ENCODE results near the gene MBNL1.

The MBNL1 gene

GRCh38 chr3:152269831-152270734, 1.4 kb downstream of the MBNL1 start:
- TF ChIP-seq SPI1 (IDR thresholded peaks at IDR 0.05; ENCODE audit: low read depth, low read length) = no peak
- no peak for TF ChIP-seq POLR2AphosphoS5 (IDR thresholded peaks at IDR 0.05; ENCODE audit: low read depth, low read length)
- TF ChIP-seq POLR2A (IDR thresholded peaks at IDR 0.05; ENCODE audit: low read depth, low read length) = no peak
- TF ChIP-seq POU2F2 (IDR thresholded peaks at IDR 0.05; ENCODE audit: low read depth, low read length) = no peak
- FAIRE-seq (no peak), DNase-seq (ENCODE audit: insufficient read length, low spot score) (no peak)

GRCh38 chr3:152270937-152271336, 2.2 kb downstream of the MBNL1 start:
- FAIRE-seq (no peak), DNase-seq (ENCODE audit: insufficient read length, low spot score) (no peak)
- TF ChIP-seq POLR2A (IDR thresholded peaks at IDR 0.05; ENCODE audit: low read depth, low read length) (no peak), PAX5 (IDR thresholded peaks at IDR 0.05; ENCODE audit: insufficient read depth, low read length, severe bottlenecking) (no peak), SPI1 (IDR thresholded peaks at IDR 0.05; ENCODE audit: low read depth, low read length) (no peak), TAF1 (IDR thresholded peaks at IDR 0.05; ENCODE audit: low read depth, low read length) (no peak), POU2F2 (IDR thresholded peaks at IDR 0.05; ENCODE audit: low read depth, low read length) (no peak), POLR2AphosphoS5 (IDR thresholded peaks at IDR 0.05; ENCODE audit: low read depth, low read length) (no peak)

DNA sequence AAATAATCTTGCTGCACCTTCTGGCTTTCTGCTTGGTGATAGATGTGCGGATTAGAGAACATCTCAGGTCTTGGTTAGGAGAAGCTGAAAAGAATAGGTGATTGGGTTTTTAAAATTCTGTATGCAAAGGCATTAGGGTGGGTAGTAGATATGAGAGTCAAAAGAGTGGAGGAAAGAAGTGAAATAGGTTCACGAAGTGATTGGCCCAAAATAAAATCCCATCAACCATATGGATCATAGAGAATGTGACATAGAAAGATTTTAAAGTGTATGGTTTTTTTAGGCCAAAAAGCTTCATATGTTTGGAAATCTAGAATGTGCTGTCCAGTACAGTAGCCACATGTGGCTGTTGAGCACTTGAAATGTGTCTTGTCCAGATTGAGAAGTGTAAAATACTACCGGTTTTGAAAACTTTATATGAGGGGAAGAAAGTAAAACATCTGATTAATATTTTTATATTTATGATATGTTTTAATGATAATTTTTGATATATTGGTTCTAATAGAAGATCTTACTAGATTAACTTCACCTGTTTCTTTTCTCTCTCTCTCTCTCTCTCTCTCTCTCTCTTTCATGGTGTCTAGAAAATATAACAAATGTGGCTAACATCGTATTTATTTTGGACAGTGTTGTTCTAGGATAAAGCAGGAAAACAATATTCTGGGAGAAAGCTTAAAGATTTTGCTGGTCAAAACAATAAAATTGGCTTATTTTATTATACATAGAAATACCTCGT, 2.9 kb downstream of the MBNL1 start:
- DNase-seq (ENCODE audit: insufficient read length, low spot score) (no peak), FAIRE-seq (no peak)
- TF ChIP-seq POU2F2 (IDR thresholded peaks at IDR 0.05; ENCODE audit: low read depth, low read length) (no peak), POLR2AphosphoS5 (IDR thresholded peaks at IDR 0.05; ENCODE audit: low read depth, low read length) (no peak), PAX5 (IDR thresholded peaks at IDR 0.05; ENCODE audit: insufficient read depth, low read length, severe bottlenecking) (no peak), SPI1 (IDR thresholded peaks at IDR 0.05; ENCODE audit: low read depth, low read length) (no peak), TAF1 (IDR thresholded peaks at IDR 0.05; ENCODE audit: low read depth, low read length) (no peak), POLR2A (IDR thresholded peaks at IDR 0.05; ENCODE audit: low read depth, low read length) (no peak)

DNA sequence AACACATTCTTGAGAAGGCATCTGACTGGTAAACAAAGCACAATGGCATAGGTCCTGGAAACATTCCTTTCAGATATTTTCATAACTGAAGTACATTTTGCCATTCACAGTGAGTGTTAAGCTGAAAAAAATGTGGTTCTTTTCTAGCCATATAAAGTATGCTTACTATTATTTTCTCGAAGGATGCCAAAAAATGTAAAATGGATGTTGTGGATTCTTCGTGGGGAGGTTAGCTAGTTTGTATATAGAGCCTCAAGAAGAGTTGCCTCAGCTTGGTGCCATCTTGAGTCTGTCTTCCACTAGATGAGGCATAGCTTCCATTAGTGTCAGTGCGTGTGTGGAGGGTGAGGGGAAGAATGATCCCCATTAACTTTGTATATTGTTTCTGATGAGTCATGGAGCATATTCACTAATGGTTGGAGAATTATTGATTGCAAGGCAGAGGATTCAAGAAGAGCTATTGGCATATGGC, 4.1 kb downstream of the MBNL1 start:
- DNase-seq (ENCODE audit: insufficient read length, low spot score) (no peak), FAIRE-seq (peak; percentile 64)
- TF ChIP-seq POU2F2 (IDR thresholded peaks at IDR 0.05; ENCODE audit: low read depth, low read length) = no peak
- TF ChIP-seq PAX5 (IDR thresholded peaks at IDR 0.05; ENCODE audit: insufficient read depth, low read length, severe bottlenecking) = no peak
- TF ChIP-seq POLR2AphosphoS5 (IDR thresholded peaks at IDR 0.05; ENCODE audit: low read depth, low read length) = no peak
- peak; percentile 25; the same call in 1 of the 2 replicates for TF ChIP-seq TAF1 (IDR thresholded peaks at IDR 0.05; ENCODE audit: low read depth, low read length)
- 0 out of 2 replicates have a peak, but pooled peaks have one; percentile 34 for TF ChIP-seq POLR2A (IDR thresholded peaks at IDR 0.05; ENCODE audit: low read depth, low read length)
- TF ChIP-seq SPI1 (IDR thresholded peaks at IDR 0.05; ENCODE audit: low read depth, low read length) = no peak

- TF ChIP-seq SPI1 (IDR thresholded peaks at IDR 0.05; ENCODE audit: low read depth, low read length) (no peak), POU2F2 (IDR thresholded peaks at IDR 0.05; ENCODE audit: low read depth, low read length) (no peak), POLR2AphosphoS5 (IDR thresholded peaks at IDR 0.05; ENCODE audit: low read depth, low read length) (no peak), TAF1 (IDR thresholded peaks at IDR 0.05; ENCODE audit: low read depth, low read length) (no peak), PAX5 (IDR thresholded peaks at IDR 0.05; ENCODE audit: insufficient read depth, low read length, severe bottlenecking) (no peak), POLR2A (IDR thresholded peaks at IDR 0.05; ENCODE audit: low read depth, low read length) (no peak)
- FAIRE-seq (no peak), DNase-seq (ENCODE audit: insufficient read length, low spot score) (no peak)
Measured at GRCh38 chr3:152276681-152277080, 8.0 kb downstream of the MBNL1 start.

DNA sequence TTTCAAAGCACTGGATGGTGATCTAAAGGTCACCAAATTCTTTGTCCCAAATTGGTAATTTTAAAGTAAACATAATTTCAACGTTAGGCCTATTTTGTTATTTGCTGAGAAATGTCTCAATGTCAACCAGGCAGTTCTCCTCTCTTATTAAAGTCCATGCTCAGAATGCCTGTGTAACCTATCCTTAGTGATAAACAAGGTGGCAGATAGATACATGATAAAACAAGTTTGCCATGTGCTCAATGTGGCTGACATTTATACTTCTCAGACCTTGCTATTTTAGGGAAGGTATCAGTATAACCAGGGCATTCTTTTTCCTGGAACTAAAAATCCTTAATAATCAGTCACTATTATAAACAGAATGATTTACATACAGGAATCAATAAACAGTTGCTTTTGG, 8.5 kb downstream of the MBNL1 start:
- FAIRE-seq = no peak
- no peak for TF ChIP-seq PAX5 (IDR thresholded peaks at IDR 0.05; ENCODE audit: insufficient read depth, low read length, severe bottlenecking)
- no peak for TF ChIP-seq POU2F2 (IDR thresholded peaks at IDR 0.05; ENCODE audit: low read depth, low read length)
- TF ChIP-seq TAF1 (IDR thresholded peaks at IDR 0.05; ENCODE audit: low read depth, low read length) = no peak
- no peak for TF ChIP-seq POLR2AphosphoS5 (IDR thresholded peaks at IDR 0.05; ENCODE audit: low read depth, low read length)
- no peak for TF ChIP-seq SPI1 (IDR thresholded peaks at IDR 0.05; ENCODE audit: low read depth, low read length)
- no peak for DNase-seq (ENCODE audit: insufficient read length, low spot score)

- peak; percentile 31 for FAIRE-seq
- TF ChIP-seq POU2F2 (IDR thresholded peaks at IDR 0.05; ENCODE audit: low read depth, low read length) (no peak), SPI1 (IDR thresholded peaks at IDR 0.05; ENCODE audit: low read depth, low read length) (no peak), PAX5 (IDR thresholded peaks at IDR 0.05; ENCODE audit: insufficient read depth, low read length, severe bottlenecking) (no peak), POLR2A (IDR thresholded peaks at IDR 0.05; ENCODE audit: low read depth, low read length) (no peak), TAF1 (IDR thresholded peaks at IDR 0.05; ENCODE audit: low read depth, low read length) (no peak), POLR2AphosphoS5 (IDR thresholded peaks at IDR 0.05; ENCODE audit: low read depth, low read length) (no peak)
- DNase-seq (ENCODE audit: insufficient read length, low spot score) = no peak
Measured at GRCh38 chr3:152278756-152279427, 10.2 kb downstream of the MBNL1 start.

DNA sequence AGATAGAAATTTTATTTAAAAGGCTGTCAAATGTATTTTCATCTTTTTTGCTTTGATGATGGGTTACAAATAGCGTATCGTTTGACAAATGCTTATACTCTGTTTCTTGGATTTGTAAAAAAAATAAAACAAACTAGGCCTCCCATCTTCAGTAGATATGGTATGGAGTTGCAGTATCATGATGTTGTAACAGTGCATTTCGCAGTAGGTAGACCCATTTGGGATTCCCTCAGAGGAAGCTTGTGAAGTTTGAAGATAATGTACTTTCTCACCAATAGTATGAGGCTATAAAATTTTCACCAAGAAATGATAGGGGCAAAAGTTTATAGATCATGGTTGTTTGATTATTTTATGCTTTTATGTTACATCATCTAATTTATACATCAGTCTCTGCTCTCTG, 10.8 kb downstream of the MBNL1 start:
- no peak for FAIRE-seq
- DNase-seq (ENCODE audit: insufficient read length, low spot score) = no peak
- no peak for TF ChIP-seq POLR2AphosphoS5 (IDR thresholded peaks at IDR 0.05; ENCODE audit: low read depth, low read length)
- no peak for TF ChIP-seq SPI1 (IDR thresholded peaks at IDR 0.05; ENCODE audit: low read depth, low read length)
- no peak for TF ChIP-seq POLR2A (IDR thresholded peaks at IDR 0.05; ENCODE audit: low read depth, low read length)
- TF ChIP-seq TAF1 (IDR thresholded peaks at IDR 0.05; ENCODE audit: low read depth, low read length) = no peak
- TF ChIP-seq POU2F2 (IDR thresholded peaks at IDR 0.05; ENCODE audit: low read depth, low read length) = no peak
- no peak for TF ChIP-seq PAX5 (IDR thresholded peaks at IDR 0.05; ENCODE audit: insufficient read depth, low read length, severe bottlenecking)

Measured in GM12891 (cell line).